Endothelial cell of umbilical vein (primary cell): Measurements from ENCODE around the gene PSMB2. TPM values are rescaled to one million over a fixed set of nuclear protein-coding genes. Genes with fewer than 3 reads are reported as not detected.

Experiments used
- BruUV-seq: library from RNA; stranded (reverse); fragments of 400-500 nt; replicated peaks from 2 replicates; lab custom pipeline; 2021; lab: Mats Ljungman, UMichigan
- CTCF ChIA-PET: fragments of 300-600, 350-600 bp; sonication (Branson Sonifier 250); formaldehyde crosslinking; loops from one replicate; lab custom pipeline; 2021; ENCODE audit warnings: antibody characterized with exemption, inconsistent platforms; lab: Charles Lee
- POLR2A ChIA-PET: fragments of 300-600, 350-600 bp; sonication (Branson Sonifier 250); formaldehyde crosslinking; loops from one replicate; lab custom pipeline; 2021; ENCODE audit warnings: antibody characterized with exemption, inconsistent platforms; lab: Charles Lee
- DNase-seq: peaks from one replicate; pipeline ENCODE4 v3.0.0-alpha.2; 2011; ENCODE audit warnings: low read depth, low spot score
- FAIRE-seq: peaks from 2 replicates; lab custom pipeline; 2011; peaks lifted over from hg19 to GRCh38; lab: Jason Lieb, UNC
- H2AFZ ChIP-seq: 2 replicates; pipeline ENCODE4 v1.6.0; 2012; ENCODE audit warnings: low read depth, low read length, control low read depth, inconsistent platforms
- H3K27ac ChIP-seq: 2 replicates; pipeline ENCODE4 v1.5.1; 2011; ENCODE audit warnings: low read depth, mild to moderate bottlenecking, control low read depth, low read length, moderate library complexity; ENCODE audit not compliant: insufficient read depth
- H3K27me3 ChIP-seq, 2 experiments: 2 replicates each; pipeline versions ENCODE4 v1.6.0 to v1.6.1; 2011; ENCODE audit warnings: low read length in 2 of 2, mixed read lengths in 1 of 2; ENCODE audit not compliant: control insufficient read depth in 2 of 2, insufficient read depth in 2 of 2
- H3K36me3 ChIP-seq, 2 experiments: 2 replicates in 1 of 2; 3 replicates in 1 of 2; pipeline ENCODE4 v1.5.1; 2011; ENCODE audit warnings: low read length in 2 of 2, mild to moderate bottlenecking in 1 of 2, moderate library complexity in 1 of 2; ENCODE audit not compliant: control insufficient read depth in 2 of 2, insufficient read depth in 2 of 2; ENCODE audit errors: extremely low read depth in 1 of 2
- H3K4me1 ChIP-seq: 3 replicates; pipeline ENCODE4 v1.5.1; 2011; ENCODE audit warnings: mild to moderate bottlenecking, low read length; ENCODE audit not compliant: control insufficient read depth, insufficient read depth; ENCODE audit errors: extremely low read depth
- H3K4me2 ChIP-seq: 2 replicates; pipeline ENCODE4 v1.6.1; 2011; ENCODE audit warnings: low read length, control low read depth, mixed read lengths; ENCODE audit not compliant: insufficient read depth
- H3K4me3 ChIP-seq, 3 experiments: fragments of 200-600 bp in 1 of 3; sonication (generic), shearing (Covaris generic) in 1 of 3; replicated peaks in 1 of 3; 2 replicates each; pipeline ENCODE4 v1.5.1; 2011 to 2016; ENCODE audit warnings: control low read depth in 3 of 3, low read length in 3 of 3, mild to moderate bottlenecking in 2 of 3, inconsistent platforms in 1 of 3, low read depth in 1 of 3, moderate library complexity in 1 of 3; ENCODE audit not compliant: insufficient read depth in 1 of 3
- H3K79me2 ChIP-seq: 2 replicates; pipeline ENCODE4 v1.6.0; 2012; ENCODE audit warnings: low read length, inconsistent platforms; ENCODE audit not compliant: control insufficient read depth, insufficient read depth
- H3K9ac ChIP-seq: replicated peaks from 2 replicates; pipeline ENCODE3; 2011; ENCODE audit warnings: low read length, control low read depth; ENCODE audit not compliant: insufficient read depth; ENCODE audit errors: extremely low read depth
- H3K9me1 ChIP-seq: replicated peaks from 3 replicates; pipeline ENCODE4 v1.6.0; 2011; ENCODE audit warnings: mild to moderate bottlenecking, low read length; ENCODE audit not compliant: control insufficient read depth, insufficient read depth; ENCODE audit errors: extremely low read depth
- H3K9me3 ChIP-seq: replicated peaks from 2 replicates; pipeline ENCODE4 v1.5.1; 2012; ENCODE audit warnings: low read length, inconsistent platforms; ENCODE audit not compliant: control insufficient read depth, insufficient read depth
- H4K20me1 ChIP-seq: replicated peaks from 2 replicates; pipeline ENCODE3; 2011; ENCODE audit warnings: mild to moderate bottlenecking, low read length; ENCODE audit not compliant: control insufficient read depth, insufficient read depth; ENCODE audit errors: extremely low read depth
- EZH2 ChIP-seq: IDR thresholded peaks from 2 replicates; pipeline ENCODE4 v1.6.1; 2012; ENCODE audit warnings: borderline replicate concordance, low read depth, mild to moderate bottlenecking, moderate library complexity, low read length, inconsistent platforms; ENCODE audit not compliant: severe bottlenecking
- FOS ChIP-seq: IDR thresholded peaks from 2 replicates; pipeline ENCODE4 v1.6.1; 2011; ENCODE audit warnings: mild to moderate bottlenecking, low read length, moderate library complexity, borderline replicate concordance; ENCODE audit not compliant: insufficient read depth
- GATA2 ChIP-seq: IDR thresholded peaks from 2 replicates; pipeline ENCODE4 v1.7.0; 2011; ENCODE audit warnings: low read depth, mild to moderate bottlenecking, moderate library complexity, mixed read lengths, low read length; ENCODE audit not compliant: insufficient read length, insufficient read depth
- JUN ChIP-seq: IDR thresholded peaks from 2 replicates; pipeline ENCODE4 v1.6.1; 2011; ENCODE audit warnings: borderline replicate concordance, low read depth; ENCODE audit not compliant: insufficient read length, insufficient read depth
- MYC ChIP-seq: IDR thresholded peaks from one replicate; pipeline ENCODE4 v1.6.1; 2011; ENCODE audit warnings: mild to moderate bottlenecking, low read depth, low read length
- POLR2A ChIP-seq: IDR thresholded peaks from 2 replicates; pipeline ENCODE4 v1.6.1; 2012; ENCODE audit warnings: low read depth, mild to moderate bottlenecking, control low read depth, low read length
- POLR2AphosphoS5 ChIP-seq: IDR thresholded peaks from 2 replicates; pipeline ENCODE4 v1.6.1; 2012; ENCODE audit warnings: low read depth, mild to moderate bottlenecking, control low read depth, low read length, moderate library complexity; ENCODE audit not compliant: insufficient read depth
- dilution Hi-C: fragments of 300-500 bp; cut with MboI; formaldehyde crosslinking; loops from one replicate; pipeline ENCODE4 v1.15.0; 2019; ENCODE audit warnings: low sequenced_read_pairs; ENCODE audit not compliant: extremely low pct_ligation_motif_present
- intact Hi-C: fragments of 100-400 bp; cut with micrococcal nuclease; formaldehyde crosslinking; loops from one replicate; pipeline ENCODE4 v1.10.0; 2022
- polyA plus RNA-seq, 4 experiments: library from polyadenylated mRNA; depleted of rRNA in 3 of 4; stranded (reverse) in 3 of 4; unstranded in 1 of 4; fragments of >200 nt; gene quantifications; 2 replicates each; pipeline versions ENCODE4 v1.2.1 to v1.2.3, GENCODE V29; 2011 to 2012; ENCODE audit warnings: missing spikeins in 1 of 4
- total RNA-seq: library from RNA; stranded (reverse); gene quantifications from 2 replicates; pipeline ENCODE4 v1.2.3, GENCODE V29; 2021
- TF ChIP-seq, protein P1 (sequence below), 2 donors: IDR thresholded peaks; 1 replicate in 1 of 2; 2 replicates in 1 of 2; pipeline ENCODE4 v1.5.1; 2011; ENCODE audit warnings: low read length in 2 of 2, mild to moderate bottlenecking in 2 of 2, moderate library complexity in 2 of 2, control low read depth in 1 of 2, inconsistent platforms in 1 of 2, low read depth in 1 of 2; ENCODE audit not compliant: insufficient read depth in 1 of 2; ENCODE audit errors: extremely low read depth in 1 of 2
- TF ChIP-seq, protein P2 (sequence below): IDR thresholded peaks from 2 replicates; pipeline ENCODE4 v1.6.1; 2011; ENCODE audit not compliant: insufficient read depth, insufficient read length

Gene PSMB2
- total and polyA plus RNA-seq, 2 donors (not counting 3 experiments of a cell fraction or from before 2014, with no cell fraction given), result 93.6 to 118 TPM

DNA sequence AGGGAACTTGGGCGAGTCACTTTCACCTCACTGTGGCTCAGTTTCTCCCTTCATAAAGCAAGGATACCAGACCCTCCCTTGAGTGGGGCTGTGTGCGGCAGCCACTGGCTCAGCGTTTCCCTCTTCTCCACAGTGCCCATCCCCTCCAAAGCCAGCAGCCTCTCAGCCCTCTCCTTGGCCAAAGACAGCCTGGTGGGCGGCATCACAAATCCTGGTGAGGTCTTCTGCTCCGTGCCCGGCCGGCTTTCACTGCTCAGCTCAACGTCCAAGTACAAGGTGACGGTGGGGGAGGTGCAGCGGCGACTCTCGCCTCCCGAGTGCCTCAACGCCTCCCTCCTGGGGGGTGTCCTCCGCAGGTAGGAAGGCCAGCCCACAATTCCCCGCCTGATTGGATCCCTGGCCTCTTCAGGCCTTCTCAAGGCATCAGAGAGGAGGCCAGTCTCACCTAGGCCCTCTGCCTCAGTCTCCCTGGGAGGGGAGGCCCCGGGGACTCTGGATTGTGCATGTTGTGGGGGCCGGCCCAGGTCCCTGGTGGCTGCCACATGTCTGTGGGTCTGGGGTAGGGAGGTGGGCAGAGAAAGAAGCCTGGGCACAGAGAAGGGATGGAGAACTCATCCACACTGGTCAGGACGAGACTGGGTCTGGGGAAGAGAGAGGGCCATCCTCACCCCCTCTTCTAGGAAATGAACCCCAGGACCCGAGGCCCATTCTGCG is 53.0 kb downstream of the PSMB2 start:
- FAIRE-seq, result no peak
- intact Hi-C loops (no loop called here), dilution Hi-C loops (no loop called here)
- H3K4me1 ChIP-seq, result no peaks in the 10 kb centered on the region
- no peaks in the 10 kb centered on the region for H3K9me3 ChIP-seq
- CTCF ChIA-PET, result no interaction called here
- H3K4me3 ChIP-seq, result no peak overlapping the region
- H3K27me3 ChIP-seq, result no peaks in the 10 kb centered on the region
- H3K27ac ChIP-seq, result no peak overlapping the region
- no peaks in the 10 kb centered on the region for H3K79me2 ChIP-seq
- no TSS peak for BruUV-seq
- no peaks in the 10 kb centered on the region for H3K36me3 ChIP-seq
- no peak overlapping the region for H2AFZ ChIP-seq
- H4K20me1 ChIP-seq, result no peaks in the 10 kb centered on the region
- POLR2A ChIA-PET, result no interaction called here
- no peak for DNase-seq
- H3K9me1 ChIP-seq, result no peaks in the 10 kb centered on the region
- TF ChIP-seq, protein P1, sequence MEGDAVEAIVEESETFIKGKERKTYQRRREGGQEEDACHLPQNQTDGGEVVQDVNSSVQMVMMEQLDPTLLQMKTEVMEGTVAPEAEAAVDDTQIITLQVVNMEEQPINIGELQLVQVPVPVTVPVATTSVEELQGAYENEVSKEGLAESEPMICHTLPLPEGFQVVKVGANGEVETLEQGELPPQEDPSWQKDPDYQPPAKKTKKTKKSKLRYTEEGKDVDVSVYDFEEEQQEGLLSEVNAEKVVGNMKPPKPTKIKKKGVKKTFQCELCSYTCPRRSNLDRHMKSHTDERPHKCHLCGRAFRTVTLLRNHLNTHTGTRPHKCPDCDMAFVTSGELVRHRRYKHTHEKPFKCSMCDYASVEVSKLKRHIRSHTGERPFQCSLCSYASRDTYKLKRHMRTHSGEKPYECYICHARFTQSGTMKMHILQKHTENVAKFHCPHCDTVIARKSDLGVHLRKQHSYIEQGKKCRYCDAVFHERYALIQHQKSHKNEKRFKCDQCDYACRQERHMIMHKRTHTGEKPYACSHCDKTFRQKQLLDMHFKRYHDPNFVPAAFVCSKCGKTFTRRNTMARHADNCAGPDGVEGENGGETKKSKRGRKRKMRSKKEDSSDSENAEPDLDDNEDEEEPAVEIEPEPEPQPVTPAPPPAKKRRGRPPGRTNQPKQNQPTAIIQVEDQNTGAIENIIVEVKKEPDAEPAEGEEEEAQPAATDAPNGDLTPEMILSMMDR (IDR thresholded peaks at IDR 0.05; ENCODE audit: extremely low read depth in 1 of 2, insufficient read depth in 1 of 2, low read depth in 1 of 2, low read length in 2 of 2), result no peak
- TF ChIP-seq GATA2 (no peak), JUN (no peak), POLR2AphosphoS5 (no peak), MYC (no peak), POLR2A (no peak), EZH2 (no peak), FOS (no peak)
- TF ChIP-seq, protein P2, sequence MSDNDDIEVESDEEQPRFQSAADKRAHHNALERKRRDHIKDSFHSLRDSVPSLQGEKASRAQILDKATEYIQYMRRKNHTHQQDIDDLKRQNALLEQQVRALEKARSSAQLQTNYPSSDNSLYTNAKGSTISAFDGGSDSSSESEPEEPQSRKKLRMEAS, result no peak
- no peak overlapping the region for H3K9ac ChIP-seq
- no peak overlapping the region for H3K4me2 ChIP-seq
